ENCODE measurements around the gene SLBP.

SLBP gene

DNA sequence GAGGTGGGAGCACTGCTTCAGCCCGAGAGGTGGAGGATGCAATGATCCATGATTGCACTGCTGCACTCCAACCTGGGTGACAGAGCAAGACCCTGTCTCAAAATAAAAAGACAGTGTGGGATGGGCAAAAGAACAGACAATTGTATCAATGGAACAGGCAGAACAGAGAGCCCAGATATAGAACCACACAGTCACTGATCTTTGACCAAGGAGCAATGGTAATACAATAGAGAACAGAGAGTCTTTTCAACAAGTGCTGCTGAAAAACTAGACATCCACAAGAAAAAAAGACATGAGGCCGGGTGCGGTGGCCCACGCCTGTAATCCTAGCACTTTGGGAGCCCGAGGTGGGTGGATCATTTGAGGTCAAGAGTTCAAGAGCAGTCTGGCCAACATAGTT lies 33.9 kb downstream of the SLBP start:
- ATAC-seq = no peak
- no peak for TF ChIP-seq TOX (CRISPR knock-in tag; IDR thresholded peaks at IDR 0.05; ENCODE audit: borderline replicate concordance)
- no peak for TF ChIP-seq ZFP3 (CRISPR knock-in tag; IDR thresholded peaks at IDR 0.05)
- no peak for TF ChIP-seq ZFP30 (CRISPR knock-in tag; IDR thresholded peaks at IDR 0.05)
- TF ChIP-seq CSDC2 (CRISPR knock-in tag; IDR thresholded peaks at IDR 0.05) = no peak
- no peak for TF ChIP-seq ZC3H10 (CRISPR knock-in tag; IDR thresholded peaks at IDR 0.05)
- TF ChIP-seq SNAI2 (CRISPR knock-in tag; IDR thresholded peaks at IDR 0.05) = no peak

DNA sequence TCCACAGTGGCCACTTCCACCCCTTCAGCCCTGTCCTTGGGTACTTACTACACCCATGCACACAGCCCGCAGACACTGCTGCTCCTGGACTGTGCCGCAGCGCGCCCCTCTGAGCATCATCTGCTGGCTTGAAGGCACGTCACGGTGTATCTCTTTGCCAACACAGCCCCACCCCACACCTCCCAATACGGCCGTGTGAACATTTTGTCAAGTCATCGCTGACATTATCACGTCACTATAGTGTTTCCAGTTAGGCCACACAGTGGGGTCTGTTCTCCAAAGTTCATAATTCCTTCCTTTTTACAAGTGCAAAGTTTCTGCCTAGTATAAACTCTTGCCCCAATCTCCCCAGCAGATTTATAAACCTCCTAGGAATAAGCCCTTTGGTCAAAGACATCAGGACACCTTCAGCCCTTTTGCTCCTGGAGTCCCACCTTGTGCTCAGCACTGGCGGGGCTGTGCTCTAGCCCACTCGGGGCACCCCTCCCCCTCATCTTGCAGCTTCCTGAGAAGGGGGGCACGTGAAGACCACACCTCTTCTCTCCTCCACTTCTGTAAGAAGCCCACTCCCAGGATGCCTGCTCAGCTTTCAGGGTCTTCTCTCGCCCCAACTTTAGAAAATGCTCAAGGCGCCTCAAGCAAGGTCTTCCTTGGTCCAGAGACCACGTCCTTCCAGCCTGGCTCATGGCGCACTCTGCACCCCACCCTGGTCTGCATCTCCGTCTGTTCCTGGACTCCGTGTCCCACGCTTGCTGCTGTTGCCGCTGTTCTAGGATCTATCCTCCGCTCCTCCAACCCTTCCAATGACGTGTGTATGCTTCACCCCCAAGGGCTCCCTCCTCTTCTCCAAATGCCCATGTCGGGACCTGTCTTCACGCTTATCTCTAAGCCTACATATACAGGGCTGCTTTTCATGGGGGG lies 35.3 kb downstream of the SLBP start:
- TF ChIP-seq, protein P1, sequence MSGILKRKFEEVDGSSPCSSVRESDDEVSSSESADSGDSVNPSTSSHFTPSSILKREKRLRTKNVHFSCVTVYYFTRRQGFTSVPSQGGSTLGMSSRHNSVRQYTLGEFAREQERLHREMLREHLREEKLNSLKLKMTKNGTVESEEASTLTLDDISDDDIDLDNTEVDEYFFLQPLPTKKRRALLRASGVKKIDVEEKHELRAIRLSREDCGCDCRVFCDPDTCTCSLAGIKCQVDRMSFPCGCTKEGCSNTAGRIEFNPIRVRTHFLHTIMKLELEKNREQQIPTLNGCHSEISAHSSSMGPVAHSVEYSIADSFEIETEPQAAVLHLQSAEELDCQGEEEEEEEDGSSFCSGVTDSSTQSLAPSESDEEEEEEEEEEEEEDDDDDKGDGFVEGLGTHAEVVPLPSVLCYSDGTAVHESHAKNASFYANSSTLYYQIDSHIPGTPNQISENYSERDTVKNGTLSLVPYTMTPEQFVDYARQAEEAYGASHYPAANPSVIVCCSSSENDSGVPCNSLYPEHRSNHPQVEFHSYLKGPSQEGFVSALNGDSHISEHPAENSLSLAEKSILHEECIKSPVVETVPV (CRISPR knock-in tag; IDR thresholded peaks at IDR 0.05) = no peak
- no peak for TF ChIP-seq ZFP30 (CRISPR knock-in tag; IDR thresholded peaks at IDR 0.05)
- no peak for TF ChIP-seq BACH2 (CRISPR knock-in tag; IDR thresholded peaks at IDR 0.05; ENCODE audit: borderline replicate concordance)
- no peak for TF ChIP-seq ESRRG (CRISPR knock-in tag; IDR thresholded peaks at IDR 0.05)
- no peak for TF ChIP-seq RARB (CRISPR knock-in tag; IDR thresholded peaks at IDR 0.05)
- ATAC-seq = no peak

DNA sequence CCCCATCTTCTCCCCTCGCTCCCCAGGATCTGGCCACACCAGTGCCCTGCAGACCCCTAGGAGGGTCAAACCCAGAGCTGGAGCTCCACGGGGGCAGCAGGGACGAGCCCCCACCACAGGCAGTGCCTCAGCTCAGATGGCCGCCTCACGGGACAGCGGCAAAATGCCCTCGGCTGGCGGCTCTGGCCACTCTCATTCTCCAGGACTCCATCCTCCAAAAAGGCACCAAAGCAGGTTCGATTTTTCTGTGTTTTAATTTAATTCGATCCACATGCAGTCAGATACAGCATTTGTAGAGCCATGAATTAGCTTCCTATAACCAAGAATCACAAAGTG lies 36.3 kb downstream of the SLBP start:
- TF ChIP-seq RARB (CRISPR knock-in tag; IDR thresholded peaks at IDR 0.05) = no peak
- no peak for TF ChIP-seq TOX (CRISPR knock-in tag; IDR thresholded peaks at IDR 0.05; ENCODE audit: borderline replicate concordance)
- TF ChIP-seq, protein P2, sequence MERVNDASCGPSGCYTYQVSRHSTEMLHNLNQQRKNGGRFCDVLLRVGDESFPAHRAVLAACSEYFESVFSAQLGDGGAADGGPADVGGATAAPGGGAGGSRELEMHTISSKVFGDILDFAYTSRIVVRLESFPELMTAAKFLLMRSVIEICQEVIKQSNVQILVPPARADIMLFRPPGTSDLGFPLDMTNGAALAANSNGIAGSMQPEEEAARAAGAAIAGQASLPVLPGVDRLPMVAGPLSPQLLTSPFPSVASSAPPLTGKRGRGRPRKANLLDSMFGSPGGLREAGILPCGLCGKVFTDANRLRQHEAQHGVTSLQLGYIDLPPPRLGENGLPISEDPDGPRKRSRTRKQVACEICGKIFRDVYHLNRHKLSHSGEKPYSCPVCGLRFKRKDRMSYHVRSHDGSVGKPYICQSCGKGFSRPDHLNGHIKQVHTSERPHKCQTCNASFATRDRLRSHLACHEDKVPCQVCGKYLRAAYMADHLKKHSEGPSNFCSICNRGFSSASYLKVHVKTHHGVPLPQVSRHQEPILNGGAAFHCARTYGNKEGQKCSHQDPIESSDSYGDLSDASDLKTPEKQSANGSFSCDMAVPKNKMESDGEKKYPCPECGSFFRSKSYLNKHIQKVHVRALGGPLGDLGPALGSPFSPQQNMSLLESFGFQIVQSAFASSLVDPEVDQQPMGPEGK (CRISPR knock-in tag; IDR thresholded peaks at IDR 0.05; ENCODE audit: borderline replicate concordance) = no peak
- TF ChIP-seq, protein P1 (CRISPR knock-in tag; IDR thresholded peaks at IDR 0.05) = no peak
- TF ChIP-seq ISL1 (CRISPR knock-in tag; IDR thresholded peaks at IDR 0.05) = no peak
- no peak for TF ChIP-seq BACH2 (CRISPR knock-in tag; IDR thresholded peaks at IDR 0.05; ENCODE audit: borderline replicate concordance)
- no peak for TF ChIP-seq ESRRG (CRISPR knock-in tag; IDR thresholded peaks at IDR 0.05)
- ATAC-seq = no peak

DNA sequence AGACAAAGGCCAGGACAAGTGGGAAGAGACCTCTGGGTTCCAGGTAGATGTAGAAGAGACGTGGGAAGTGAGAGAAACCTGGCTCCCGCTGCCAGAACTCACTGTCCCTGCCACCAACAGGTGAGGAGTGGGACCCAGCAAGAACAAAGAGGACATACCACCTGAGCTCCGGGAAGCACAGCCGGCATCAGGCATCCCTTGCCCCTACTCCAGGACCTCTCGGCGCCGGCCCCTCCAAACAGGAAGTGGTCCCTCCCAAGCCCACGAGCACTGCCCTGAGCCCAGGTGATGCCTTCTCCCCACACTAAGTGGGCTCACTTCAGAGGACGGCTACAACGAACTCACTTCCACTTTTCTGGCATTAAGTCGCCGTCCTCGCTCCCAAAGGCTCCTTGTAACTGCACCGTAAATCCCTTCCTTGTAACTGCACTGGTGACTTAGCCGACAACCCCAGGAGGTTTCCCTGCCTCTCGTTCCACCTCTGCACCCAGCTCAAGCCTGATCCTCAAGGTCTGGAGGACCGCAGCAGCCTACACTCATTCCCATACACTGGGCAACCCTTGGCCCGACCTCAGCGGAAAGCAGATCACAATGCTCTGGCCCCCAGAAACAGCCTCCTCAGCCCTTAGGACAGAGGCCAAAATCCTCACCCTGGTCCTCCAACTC lies 36.9 kb downstream of the SLBP start:
- no peak for TF ChIP-seq ESRRG (CRISPR knock-in tag; IDR thresholded peaks at IDR 0.05)
- TF ChIP-seq, protein P3, sequence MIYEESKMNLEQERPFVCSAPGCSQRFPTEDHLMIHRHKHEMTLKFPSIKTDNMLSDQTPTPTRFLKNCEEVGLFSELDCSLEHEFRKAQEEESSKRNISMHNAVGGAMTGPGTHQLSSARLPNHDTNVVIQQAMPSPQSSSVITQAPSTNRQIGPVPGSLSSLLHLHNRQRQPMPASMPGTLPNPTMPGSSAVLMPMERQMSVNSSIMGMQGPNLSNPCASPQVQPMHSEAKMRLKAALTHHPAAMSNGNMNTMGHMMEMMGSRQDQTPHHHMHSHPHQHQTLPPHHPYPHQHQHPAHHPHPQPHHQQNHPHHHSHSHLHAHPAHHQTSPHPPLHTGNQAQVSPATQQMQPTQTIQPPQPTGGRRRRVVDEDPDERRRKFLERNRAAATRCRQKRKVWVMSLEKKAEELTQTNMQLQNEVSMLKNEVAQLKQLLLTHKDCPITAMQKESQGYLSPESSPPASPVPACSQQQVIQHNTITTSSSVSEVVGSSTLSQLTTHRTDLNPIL (CRISPR knock-in tag; IDR thresholded peaks at IDR 0.05; ENCODE audit: low read depth) = no peak
- no peak for TF ChIP-seq SNAI2 (CRISPR knock-in tag; IDR thresholded peaks at IDR 0.05)
- TF ChIP-seq ARNTL (CRISPR knock-in tag; IDR thresholded peaks at IDR 0.05; ENCODE audit: borderline replicate concordance, low read depth) = no peak
- no peak for TF ChIP-seq TCF4 (CRISPR knock-in tag; IDR thresholded peaks at IDR 0.05; ENCODE audit: borderline replicate concordance)
- TF ChIP-seq ZC3H10 (CRISPR knock-in tag; IDR thresholded peaks at IDR 0.05) = no peak
- no peak for TF ChIP-seq ZFP3 (CRISPR knock-in tag; IDR thresholded peaks at IDR 0.05)
- no peak for TF ChIP-seq CSDC2 (CRISPR knock-in tag; IDR thresholded peaks at IDR 0.05)
- TF ChIP-seq, protein P1 (CRISPR knock-in tag; IDR thresholded peaks at IDR 0.05) = no peak
- no peak for TF ChIP-seq GLIS3 (CRISPR knock-in tag; IDR thresholded peaks at IDR 0.05)
- TF ChIP-seq OSR1 (CRISPR knock-in tag; IDR thresholded peaks at IDR 0.05) = no peak
- no peak for ATAC-seq
